NCI-H345 treated with DMSO at 0.1 percent for 48 hours (cell line): ENCODE measurements around the gene BANK1.

Source experiments
- DNase-seq: peaks from one replicate; lab custom pipeline; 2025; ENCODE audit not compliant: unreplicated experiment; lab: John Stamatoyannopoulos, UW

Gene BANK1

DNA sequence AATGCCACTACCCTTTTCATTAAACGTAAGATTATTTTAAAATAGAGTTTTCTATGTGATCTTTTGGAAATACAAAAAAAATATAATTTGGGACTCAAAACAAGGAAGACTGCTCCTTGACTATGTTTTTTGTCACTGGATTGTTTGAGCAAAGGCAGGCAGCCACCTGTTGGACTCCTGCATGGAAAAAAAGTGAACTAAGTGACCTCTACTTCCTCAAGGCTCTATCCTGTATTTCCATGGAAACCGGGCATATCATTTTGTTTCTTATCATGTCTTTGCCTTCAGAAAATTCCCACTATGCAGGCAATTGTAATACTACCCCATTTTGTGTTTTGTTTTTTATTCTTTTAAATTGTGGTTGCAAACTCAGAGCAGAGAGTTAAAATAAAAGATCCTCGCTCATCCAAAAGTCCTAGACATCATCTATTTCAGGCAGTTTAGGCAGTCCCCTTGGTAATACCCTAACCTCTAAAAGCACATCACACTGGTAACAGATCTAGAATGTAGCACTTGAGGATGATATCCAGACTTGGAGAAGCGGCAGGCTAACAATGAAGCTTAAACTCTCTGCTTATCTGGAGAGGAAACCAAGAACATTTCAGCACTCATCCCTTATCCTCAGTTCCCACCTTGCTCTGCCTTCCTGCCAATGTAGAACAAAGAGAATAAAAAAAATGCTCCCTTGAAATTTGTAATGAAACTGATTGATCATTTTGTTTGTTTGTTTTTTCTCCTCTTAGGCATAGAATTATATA lies 165.7 kb downstream of the BANK1 start:
- DNase-seq: no peak

- no peak for DNase-seq
Observed at GRCh38 chr4:101958547-101958946, 168.0 kb downstream of the BANK1 start.

- DNase-seq: no peak
Observed at GRCh38 chr4:101960431-101960830, 169.9 kb downstream of the BANK1 start.

DNA sequence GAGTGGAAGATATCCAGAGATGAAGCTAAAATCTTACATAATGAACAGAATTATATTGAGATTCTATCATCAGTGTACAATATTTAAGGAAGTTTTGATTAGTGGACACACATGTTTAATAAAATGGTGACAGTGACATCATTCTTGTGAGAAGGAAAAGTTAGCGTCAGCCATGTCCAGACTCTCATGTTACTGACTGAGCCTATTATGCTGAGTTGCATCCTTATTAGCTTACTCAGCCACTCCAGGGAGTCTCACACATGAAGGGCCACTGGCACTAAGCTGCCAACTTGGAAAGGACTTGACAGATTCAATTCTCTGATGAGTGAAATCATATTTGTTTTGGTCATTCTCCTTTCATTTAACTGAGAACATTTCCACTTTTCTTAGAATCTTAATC lies 170.6 kb downstream of the BANK1 start:
- DNase-seq: no peak

- no peak for DNase-seq
Observed at GRCh38 chr4:101967697-101968346, 177.3 kb downstream of the BANK1 start.

- DNase-seq: no peak
Observed at GRCh38 chr4:101968364-101968763, 177.8 kb downstream of the BANK1 start.

DNA sequence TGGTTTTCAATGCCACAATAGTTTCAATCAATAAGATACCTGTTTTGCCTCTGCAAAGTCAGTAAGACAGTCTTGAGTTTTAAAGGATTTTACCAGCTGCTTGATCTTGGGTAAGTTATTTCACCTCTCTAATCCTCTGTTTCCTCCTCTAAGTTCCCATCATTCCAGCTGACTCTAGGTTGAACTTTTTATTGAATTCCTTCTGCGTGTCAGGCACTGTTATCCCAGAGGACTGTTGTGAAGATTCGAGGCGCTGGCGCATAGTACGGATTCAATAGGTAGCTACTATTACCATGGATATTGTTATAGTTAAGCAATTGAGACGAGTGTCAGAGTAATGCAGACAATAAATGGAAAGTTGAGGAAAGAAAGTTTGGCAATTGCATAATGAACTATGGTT lies 179.4 kb downstream of the BANK1 start:
- DNase-seq: no peak

- DNase-seq: no peak
Observed at GRCh38 chr4:101970547-101971155, 180.1 kb downstream of the BANK1 start.

DNA sequence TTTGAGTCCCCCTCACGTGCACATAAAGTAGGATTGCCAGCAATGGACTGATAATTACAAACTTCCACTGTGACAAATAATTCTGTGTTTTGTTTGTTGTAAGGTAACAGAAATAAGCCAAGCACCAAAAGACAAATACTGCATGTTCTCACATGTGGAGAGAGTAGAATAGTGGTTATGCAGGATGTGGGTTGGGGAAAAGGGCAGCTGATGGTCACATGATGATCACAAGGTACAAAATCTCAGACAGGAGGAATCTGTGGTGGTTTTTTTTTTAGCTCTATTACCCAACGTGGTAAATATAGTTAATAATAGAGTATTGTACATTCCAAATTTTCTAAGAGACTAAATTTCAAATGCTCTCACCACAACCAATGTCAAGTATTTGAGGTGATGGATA lies 182.3 kb downstream of the BANK1 start:
- no peak for DNase-seq

DNA sequence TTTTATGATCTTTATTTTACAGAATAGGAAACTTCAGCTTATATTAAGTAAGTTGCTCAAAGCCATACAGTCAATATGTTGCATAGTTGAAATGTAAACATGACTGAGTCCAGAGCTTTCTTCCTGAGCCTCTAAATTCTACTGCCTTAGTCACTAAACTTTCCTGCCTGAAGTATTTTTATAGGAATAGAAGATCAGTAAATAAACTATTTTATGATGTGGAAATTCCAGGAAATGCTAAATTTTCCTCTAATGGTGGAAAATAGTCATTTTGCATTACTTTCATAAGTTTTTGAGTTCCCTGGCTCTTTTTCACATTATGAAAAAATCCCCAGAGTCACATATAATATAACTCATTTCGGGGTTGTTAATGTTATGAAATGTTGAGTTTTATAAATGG lies 182.8 kb downstream of the BANK1 start:
- DNase-seq: no peak

DNA sequence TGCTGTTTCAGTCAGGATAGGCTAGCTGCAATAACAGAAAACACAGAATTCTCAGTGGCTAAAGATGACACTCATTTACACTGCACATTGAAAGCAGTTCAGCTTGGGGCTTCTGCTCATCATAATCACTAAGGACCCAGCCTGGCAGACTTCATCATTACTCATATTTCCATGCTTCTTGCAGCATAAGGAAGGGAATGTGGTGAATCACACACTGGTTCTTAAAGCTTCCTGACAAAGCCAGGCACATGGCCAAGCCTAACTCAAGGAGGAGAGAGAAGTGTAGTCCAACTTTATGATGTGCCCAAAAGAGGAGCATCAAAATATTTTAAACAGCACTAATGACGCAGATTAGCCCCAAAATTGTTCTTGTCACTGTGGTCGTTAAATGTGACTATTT lies 186.5 kb downstream of the BANK1 start:
- DNase-seq: no peak

GRCh38 chr4:101981756-101982155 lies 191.2 kb downstream of the BANK1 start:
- DNase-seq: no peak

GRCh38 chr4:101983835-101984234 lies 193.3 kb downstream of the BANK1 start:
- DNase-seq: no peak

DNA sequence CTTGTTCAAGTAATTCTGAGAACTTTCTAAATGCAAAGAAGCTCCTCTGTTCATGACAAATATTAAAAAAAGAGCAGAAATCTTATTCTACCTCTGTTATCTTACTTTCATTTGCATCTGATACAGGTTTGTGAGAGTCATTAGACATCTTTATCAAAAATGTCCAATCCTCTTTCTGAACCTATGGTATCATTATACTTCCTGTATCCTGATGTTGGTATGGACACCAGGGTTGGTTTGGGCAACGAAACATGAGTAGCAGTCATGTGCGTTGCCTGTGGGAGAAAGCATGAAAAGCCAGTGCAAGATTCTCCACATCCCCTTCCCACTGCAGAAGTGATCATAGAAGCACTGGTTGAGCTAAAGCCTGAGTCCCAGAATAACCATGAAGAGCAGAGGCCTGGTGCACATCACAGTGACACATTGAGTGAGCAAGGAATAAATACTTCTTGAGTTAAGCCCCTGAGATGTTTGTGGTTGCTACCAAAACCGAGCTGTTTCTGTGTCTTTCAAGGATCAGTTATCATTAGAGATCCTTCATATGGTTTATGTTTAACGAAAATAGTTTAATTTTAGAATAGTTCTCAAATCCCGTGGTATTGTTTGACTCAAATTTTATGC lies 197.2 kb downstream of the BANK1 start:
- DNase-seq: no peak

- no peak for DNase-seq
Observed at GRCh38 chr4:101989551-101989950, 199.0 kb downstream of the BANK1 start.

GRCh38 chr4:101992446-101992845 lies 201.9 kb downstream of the BANK1 start:
- DNase-seq: no peak

- no peak for DNase-seq
Observed at GRCh38 chr4:101993002-101993841, 202.7 kb downstream of the BANK1 start.

GRCh38 chr4:101993842-101994775 lies 203.6 kb downstream of the BANK1 start:
- no peak for DNase-seq

DNA sequence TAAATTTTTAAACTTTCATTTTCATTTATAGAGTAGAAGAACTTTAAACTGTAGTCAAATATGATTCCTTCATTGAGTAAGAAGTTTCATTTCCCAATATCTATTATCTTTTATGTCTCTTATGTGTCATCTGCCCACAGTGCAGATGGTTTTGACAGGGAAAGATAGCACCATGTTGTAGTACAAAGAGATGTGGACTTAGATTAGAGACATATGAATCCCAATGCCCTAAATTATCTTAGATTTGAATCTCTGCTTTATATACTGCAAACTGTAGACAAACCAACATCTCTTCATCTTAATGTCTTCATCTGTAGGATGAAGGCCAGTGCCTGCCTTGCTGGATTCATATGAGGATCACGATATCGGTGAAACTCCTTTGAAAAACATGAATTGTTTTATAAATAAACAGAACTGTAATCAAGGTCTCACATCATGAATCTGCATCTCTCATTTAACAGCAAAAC lies 217.5 kb downstream of the BANK1 start:
- DNase-seq: no peak

- no peak for DNase-seq
Observed at GRCh38 chr4:102008711-102009110, 218.2 kb downstream of the BANK1 start.
